IMR-90 (cell line): ENCODE data around the gene MMEL1. TPM values are rescaled to one million over a fixed set of nuclear protein-coding genes. Genes with fewer than 3 reads are reported as not detected.

Source experiments
- ATAC-seq: fragments of 200-7000 bp; cut with Tn5 transposase; 2 replicates; pipeline ENCODE4 v1.9.1; 2020; ENCODE audit warnings: low read depth, mild to moderate bottlenecking, moderate library complexity
- BruUV-seq: library from RNA; stranded (reverse); fragments of 400-500 nt; replicated peaks from 2 replicates; lab custom pipeline; 2021; lab: Mats Ljungman, UMichigan
- CTCF ChIA-PET: fragments of 300-600 bp; formaldehyde crosslinking; extraction: SDS; loops from one replicate; lab custom pipeline; 2021; ENCODE audit warnings: antibody characterized with exemption; lab: Yijun Ruan, JAX
- POLR2A ChIA-PET: fragments of 300-600 bp; sonication (Branson Sonifier 250); formaldehyde crosslinking; loops from one replicate; lab custom pipeline; 2022; ENCODE audit warnings: antibody characterized with exemption; ENCODE audit not compliant: unreplicated experiment; lab: Charles Lee
- DNase-seq: peaks from one replicate; pipeline ENCODE4 v3.0.0; 2013
- H2AFZ ChIP-seq: replicated peaks from 2 replicates; pipeline ENCODE3; 2013; ENCODE audit warnings: low read length, mild to moderate bottlenecking; ENCODE audit not compliant: poor library complexity
- H2AK5ac ChIP-seq: 2 replicates; pipeline ENCODE4 v1.6.1; 2013; ENCODE audit warnings: low read depth, low read length, inconsistent platforms
- H2AK9ac ChIP-seq: replicated peaks from 2 replicates; pipeline ENCODE3; 2013; ENCODE audit warnings: mild to moderate bottlenecking, low read depth, low read length, moderate library complexity; ENCODE audit not compliant: poor library complexity
- H2BK120ac ChIP-seq: 2 replicates; pipeline ENCODE4 v1.6.1; 2013; ENCODE audit warnings: low read depth, low read length, inconsistent platforms
- H2BK15ac ChIP-seq: 3 replicates; pipeline ENCODE4 v1.6.1; 2013; ENCODE audit warnings: low read depth, low read length, inconsistent platforms
- H2BK20ac ChIP-seq: 2 replicates; pipeline ENCODE4 v1.6.1; 2013; ENCODE audit warnings: low read depth, mild to moderate bottlenecking, inconsistent platforms, low read length, moderate library complexity
- H2BK5ac ChIP-seq: 2 replicates; pipeline ENCODE4 v1.6.1; 2013; ENCODE audit warnings: mild to moderate bottlenecking, low read depth, low read length, inconsistent platforms; ENCODE audit not compliant: poor library complexity, severe bottlenecking
- H3K14ac ChIP-seq: replicated peaks from 2 replicates; pipeline ENCODE4 v1.6.1; 2013; ENCODE audit warnings: low read depth, low read length, inconsistent platforms
- H3K18ac ChIP-seq: 2 replicates; pipeline ENCODE4 v1.6.1; 2013; ENCODE audit warnings: low read depth, low read length, control low read depth
- H3K23ac ChIP-seq: 2 replicates; pipeline ENCODE4 v1.6.1; 2013; ENCODE audit warnings: low read depth, low read length, inconsistent platforms
- H3K27ac ChIP-seq: 2 replicates; pipeline ENCODE4 v1.5.1; 2013; ENCODE audit warnings: mild to moderate bottlenecking, control low read depth, low read length; ENCODE audit not compliant: insufficient read depth
- H3K27me3 ChIP-seq: 2 replicates; pipeline ENCODE4 v1.6.1; 2013; ENCODE audit warnings: low read length; ENCODE audit not compliant: control insufficient read depth, insufficient read depth
- H3K36me3 ChIP-seq: 2 replicates; pipeline ENCODE4 v1.6.1; 2013; ENCODE audit warnings: low read length, mixed read lengths; ENCODE audit not compliant: control insufficient read depth, insufficient read depth
- H3K4ac ChIP-seq: 2 replicates; pipeline ENCODE4 v1.6.1; 2013; ENCODE audit warnings: low read depth, low read length, inconsistent platforms
- H3K4me1 ChIP-seq: 2 replicates; pipeline ENCODE4 v1.6.1; 2013; ENCODE audit warnings: low read length, mixed read lengths; ENCODE audit not compliant: control insufficient read depth, insufficient read depth
- H3K4me2 ChIP-seq: 2 replicates; pipeline ENCODE4 v1.6.1; 2013; ENCODE audit warnings: low read depth, mild to moderate bottlenecking, control low read depth, low read length, moderate library complexity
- H3K4me3 ChIP-seq: 2 replicates; pipeline ENCODE4 v1.5.1; 2013; ENCODE audit warnings: low read depth, mild to moderate bottlenecking, control low read depth, low read length, moderate library complexity; ENCODE audit not compliant: insufficient read depth
- H3K56ac ChIP-seq: 2 replicates; pipeline ENCODE4 v1.6.1; 2013; ENCODE audit warnings: low read length, inconsistent platforms; ENCODE audit not compliant: insufficient read depth; ENCODE audit errors: extremely low read depth
- H3K79me1 ChIP-seq, 2 experiments: 2 replicates each; pipeline ENCODE4 v1.6.1; 2013; ENCODE audit warnings: low read length in 2 of 2, inconsistent platforms in 1 of 2, low read depth in 1 of 2
- H3K9ac ChIP-seq: 2 replicates; pipeline ENCODE4 v1.6.1; 2013; ENCODE audit warnings: low read depth, low read length, control low read depth
- H3K9me1 ChIP-seq: 2 replicates; pipeline ENCODE4 v1.6.1; 2013; ENCODE audit warnings: low read length, inconsistent platforms; ENCODE audit not compliant: insufficient read depth
- H3K9me3 ChIP-seq: 2 replicates; pipeline ENCODE4 v1.6.1; 2013; ENCODE audit warnings: low read length; ENCODE audit not compliant: control insufficient read depth, insufficient read depth
- H4K20me1 ChIP-seq: 2 replicates; pipeline ENCODE4 v1.6.1; 2013; ENCODE audit warnings: low read length, inconsistent platforms; ENCODE audit not compliant: insufficient read depth
- H4K5ac ChIP-seq: 2 replicates; pipeline ENCODE4 v1.6.1; 2013; ENCODE audit warnings: mild to moderate bottlenecking, low read depth, low read length, control low read depth
- H4K8ac ChIP-seq, 2 experiments: 2 replicates each; pipeline ENCODE4 v1.6.1; 2013; ENCODE audit warnings: low read depth in 2 of 2, low read length in 2 of 2, control low read depth in 1 of 2, inconsistent platforms in 1 of 2
- H4K91ac ChIP-seq: 2 replicates; pipeline ENCODE4 v1.6.1; 2013; ENCODE audit warnings: low read depth, low read length, inconsistent platforms; ENCODE audit not compliant: insufficient read depth
- CEBPB ChIP-seq: IDR thresholded peaks from 2 replicates; pipeline ENCODE4 v1.6.1; 2012; ENCODE audit warnings: low read depth, low read length, improper control_type of control experiment
- CHD1 ChIP-seq: IDR thresholded peaks from 2 replicates; pipeline ENCODE4 v1.6.1; 2012; ENCODE audit warnings: low read depth, low read length, improper control_type of control experiment
- CTCF ChIP-seq: conservative IDR thresholded peaks from 2 replicates; pipeline ENCODE4 v1.5.1; 2012; ENCODE audit warnings: mild to moderate bottlenecking, low read depth, low read length, improper control_type of control experiment
- ELK1 ChIP-seq: fragments of 150-350 bp; IDR thresholded peaks from 2 replicates; pipeline ENCODE4 v1.6.1; 2016; ENCODE audit warnings: low read depth, mild to moderate bottlenecking, low read length, moderate library complexity, borderline replicate concordance
- FOS ChIP-seq: fragments of 150-350 bp; IDR thresholded peaks from 2 replicates; pipeline ENCODE4 v1.6.1; 2016; ENCODE audit warnings: low read depth, low read length
- MAFK ChIP-seq: IDR thresholded peaks from 2 replicates; pipeline ENCODE4 v1.6.1; 2012; ENCODE audit warnings: low read depth, low read length, improper control_type of control experiment
- MAZ ChIP-seq: IDR thresholded peaks from 2 replicates; pipeline ENCODE4 v1.6.1; 2012; ENCODE audit warnings: low read depth, mild to moderate bottlenecking, low read length, improper control_type of control experiment, moderate library complexity, borderline replicate concordance
- MXI1 ChIP-seq: IDR thresholded peaks from 2 replicates; pipeline ENCODE4 v1.6.1; 2012; ENCODE audit warnings: low read depth, mild to moderate bottlenecking, low read length, moderate library complexity, borderline replicate concordance
- NFE2L2 ChIP-seq: fragments of 150-350 bp; IDR thresholded peaks from 2 replicates; pipeline ENCODE4 v1.6.1; 2016; ENCODE audit warnings: low read depth, mild to moderate bottlenecking, low read length
- POLR2A ChIP-seq: IDR thresholded peaks from 2 replicates; pipeline ENCODE4 v1.6.1; 2012; ENCODE audit warnings: mild to moderate bottlenecking, low read depth, low read length
- RAD21 ChIP-seq: IDR thresholded peaks from 2 replicates; pipeline ENCODE4 v1.6.1; 2012; ENCODE audit warnings: low read length, improper control_type of control experiment
- RCOR1 ChIP-seq: IDR thresholded peaks from 2 replicates; pipeline ENCODE4 v1.6.1; 2012; ENCODE audit warnings: mild to moderate bottlenecking, low read length, improper control_type of control experiment; ENCODE audit not compliant: insufficient replicate concordance
- RFX5 ChIP-seq: IDR thresholded peaks from 2 replicates; pipeline ENCODE4 v1.8.0; 2012; ENCODE audit warnings: low read depth, mild to moderate bottlenecking, low read length, moderate library complexity
- SMC3 ChIP-seq: fragments of 150-350 bp; IDR thresholded peaks from 2 replicates; pipeline ENCODE4 v1.6.1; 2016; ENCODE audit warnings: low read depth, mild to moderate bottlenecking, antibody characterized with exemption, low read length, moderate library complexity
- WGBS, 2 experiments: methylation state at CpG; one replicate each; pipeline versions ENCODE4 v1.1.5 to v1.1.7; 2013; ENCODE audit warnings: missing lambda C conversion rate in 2 of 2; ENCODE audit not compliant: insufficient read length in 1 of 2; ENCODE audit errors: extremely low coverage in 2 of 2; 5-methylcytosine and 5-hydroxymethylcytosine counted together
- dilution Hi-C: fragments of 300-500 bp; cut with HindIII; formaldehyde crosslinking; loops from one replicate; pipeline ENCODE4 v1.14.3; 2018; ENCODE audit warnings: low sequenced_read_pairs; ENCODE audit not compliant: unreplicated experiment
- in situ Hi-C: fragments of 300-500 bp; cut with MboI; formaldehyde crosslinking; loops from 3 replicates; pipeline ENCODE4 v1.14.3; 2019; ENCODE audit warnings: low sequenced_read_pairs, inconsistent platforms, mixed read lengths
- intact Hi-C: fragments of 100-400 bp; cut with micrococcal nuclease; formaldehyde crosslinking; loops from 2 replicates; pipeline ENCODE4 v1.10.0; 2022
- polyA plus RNA-seq, 3 experiments: library from polyadenylated mRNA; depleted of rRNA; stranded (reverse); fragments of >200 nt; gene quantifications; 2 replicates each; pipeline ENCODE4 v1.2.3, GENCODE V29; 2012; ENCODE audit warnings: low replicate concordance in 1 of 3
- total RNA-seq: library from RNA; depleted of rRNA; stranded (reverse); fragments of >200 nt; gene quantifications from 2 replicates; pipeline ENCODE4 v1.2.3, GENCODE V29; 2012

Gene MMEL1
- total and polyA plus RNA-seq, 2 of the 4 experiments (the other 2 are of a cell fraction), result under 0.01 to 0.12 TPM

GRCh38 chr1:2561446-2561845, 71.4 kb downstream of the MMEL1 start:
- Histone ChIP-seq H2BK120ac (no peak overlapping the region), H3K18ac (no peak overlapping the region), H3K23ac (no peak overlapping the region), H2AK5ac (no peak overlapping the region), H2AK9ac (no peak overlapping the region), H3K9ac (no peak overlapping the region), H4K20me1 (no peaks in the 10 kb centered on the region), H2AFZ (no peak overlapping the region), H3K9me3 (no peaks in the 10 kb centered on the region), H2BK20ac (no peak overlapping the region), H3K4me3 (no peak overlapping the region), H3K9me1 (no peaks in the 10 kb centered on the region), H4K5ac (no peak overlapping the region), H3K36me3 (no peaks in the 10 kb centered on the region), H2BK5ac (no peak overlapping the region), H3K56ac (no peak overlapping the region), H3K4ac (no peak overlapping the region), H3K4me1 (no peaks in the 10 kb centered on the region), H4K8ac (no peak overlapping the region), H4K91ac (no peak overlapping the region), H3K79me1 (no peaks in the 10 kb centered on the region), H3K27ac (no peak overlapping the region), H3K14ac (no peak overlapping the region), H2BK15ac (no peak overlapping the region), H3K27me3 (peaks cover 18% of the 10 kb centered on the region), H3K4me2 (no peak overlapping the region)
- intact Hi-C loops (no loop called here), dilution Hi-C loops (no loop called here), in situ Hi-C loops (no loop called here)
- WGBS, 2 experiments, result 73% methylated on average over 9 of the region's 11 CpGs; no CpG with 5 or more reads in 1 of the 2 experiments
- DNase-seq (no peak), ATAC-seq (no peak)
- ChIA-PET POLR2A (no interaction called here), CTCF (interaction anchor here (1.0 kb wide), 1 partner anchor 24 kb away, joined by 4 read pairs; no protein-coding TSS in a partner anchor)
- BruUV-seq, result no TSS peak
- no peak for TF ChIP-seq FOS
- TF ChIP-seq POLR2A, result no peak
- TF ChIP-seq NFE2L2, result no peak
- no peak for TF ChIP-seq CTCF
- TF ChIP-seq MAFK, result no peak
- no peak for TF ChIP-seq RCOR1
- no peak for TF ChIP-seq RAD21
- no peak for TF ChIP-seq RFX5
- no peak for TF ChIP-seq ELK1
- TF ChIP-seq CHD1, result no peak
- no peak for TF ChIP-seq MAZ
- no peak for TF ChIP-seq MXI1
- no peak for TF ChIP-seq SMC3
- no peak for TF ChIP-seq CEBPB
